AG09309 (cell line): ENCODE measurements around the gene LHFPL3.

Experiments
- DNase-seq: peaks from one replicate; pipeline ENCODE4 v3.0.0-alpha.2; 2010; ENCODE audit warnings: low read depth
- H3K4me3 ChIP-seq: 2 replicates; pipeline ENCODE4 v1.5.1; 2011; ENCODE audit warnings: mild to moderate bottlenecking, low read depth, low read length, moderate library complexity; ENCODE audit not compliant: control insufficient read depth
- TF ChIP-seq, protein P1 (sequence below): IDR thresholded peaks from 2 replicates; pipeline ENCODE4 v1.5.1; 2011; ENCODE audit warnings: mild to moderate bottlenecking, low read depth, low read length, inconsistent platforms; ENCODE audit not compliant: insufficient read depth, control insufficient read depth; ENCODE audit errors: missing control alignments

LHFPL3 gene

DNA sequence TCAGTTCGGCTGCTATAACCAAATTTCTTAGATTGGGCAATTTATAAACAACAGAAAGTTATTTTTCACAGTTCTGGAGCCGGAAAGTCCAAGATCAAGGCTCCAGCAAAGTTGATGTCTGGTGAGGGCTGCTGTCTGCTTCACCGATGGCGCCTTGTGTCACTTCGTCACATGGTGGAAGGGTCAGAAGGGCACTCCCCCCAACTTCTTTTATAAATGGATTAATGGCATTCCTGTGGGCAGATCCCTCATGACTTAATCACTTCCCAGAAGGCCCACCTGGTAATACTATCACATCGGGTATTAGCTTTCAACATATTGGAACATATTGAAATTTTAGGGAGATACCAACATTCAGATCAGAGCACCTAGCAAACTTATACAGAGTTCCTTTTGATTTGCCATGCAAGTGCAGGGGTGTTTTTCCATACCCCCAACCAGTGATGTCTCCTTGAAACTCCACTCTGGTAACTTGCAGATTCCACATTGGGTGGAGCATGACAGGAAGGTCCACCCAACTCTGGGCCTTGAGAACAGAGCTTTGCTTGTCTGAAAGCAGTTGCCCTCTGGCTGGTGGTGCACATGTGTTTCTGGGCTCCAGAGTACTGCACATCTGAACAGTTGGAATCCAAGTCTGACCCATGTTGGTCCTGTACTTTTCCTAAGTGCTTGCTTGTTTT, 600.5 kb downstream of the LHFPL3 start:
- H3K4me3 ChIP-seq: no peak overlapping the region
- no peak for DNase-seq
- TF ChIP-seq, protein P1, sequence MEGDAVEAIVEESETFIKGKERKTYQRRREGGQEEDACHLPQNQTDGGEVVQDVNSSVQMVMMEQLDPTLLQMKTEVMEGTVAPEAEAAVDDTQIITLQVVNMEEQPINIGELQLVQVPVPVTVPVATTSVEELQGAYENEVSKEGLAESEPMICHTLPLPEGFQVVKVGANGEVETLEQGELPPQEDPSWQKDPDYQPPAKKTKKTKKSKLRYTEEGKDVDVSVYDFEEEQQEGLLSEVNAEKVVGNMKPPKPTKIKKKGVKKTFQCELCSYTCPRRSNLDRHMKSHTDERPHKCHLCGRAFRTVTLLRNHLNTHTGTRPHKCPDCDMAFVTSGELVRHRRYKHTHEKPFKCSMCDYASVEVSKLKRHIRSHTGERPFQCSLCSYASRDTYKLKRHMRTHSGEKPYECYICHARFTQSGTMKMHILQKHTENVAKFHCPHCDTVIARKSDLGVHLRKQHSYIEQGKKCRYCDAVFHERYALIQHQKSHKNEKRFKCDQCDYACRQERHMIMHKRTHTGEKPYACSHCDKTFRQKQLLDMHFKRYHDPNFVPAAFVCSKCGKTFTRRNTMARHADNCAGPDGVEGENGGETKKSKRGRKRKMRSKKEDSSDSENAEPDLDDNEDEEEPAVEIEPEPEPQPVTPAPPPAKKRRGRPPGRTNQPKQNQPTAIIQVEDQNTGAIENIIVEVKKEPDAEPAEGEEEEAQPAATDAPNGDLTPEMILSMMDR: no peak

DNA sequence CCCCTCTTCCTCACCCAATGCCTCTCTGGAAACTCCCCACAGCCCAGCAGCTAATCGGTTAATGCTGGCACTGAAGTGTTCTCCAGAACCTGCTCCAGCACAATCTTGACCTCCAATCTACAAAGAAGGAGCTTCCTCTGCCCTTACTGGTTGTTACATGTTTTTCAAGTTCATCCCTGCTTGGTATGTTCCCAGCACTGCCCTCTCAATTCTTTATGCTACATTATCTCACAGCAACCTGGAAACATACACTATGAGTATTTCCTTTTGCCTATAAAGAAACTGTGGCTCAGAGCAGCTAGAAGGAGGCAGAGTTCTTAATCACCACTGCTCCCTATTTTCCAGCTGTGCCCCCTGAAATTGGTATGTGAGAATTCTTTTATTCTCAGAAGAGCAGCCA, 601.5 kb downstream of the LHFPL3 start:
- no peak overlapping the region for H3K4me3 ChIP-seq
- no peak for DNase-seq
- TF ChIP-seq, protein P1: no peak

DNA sequence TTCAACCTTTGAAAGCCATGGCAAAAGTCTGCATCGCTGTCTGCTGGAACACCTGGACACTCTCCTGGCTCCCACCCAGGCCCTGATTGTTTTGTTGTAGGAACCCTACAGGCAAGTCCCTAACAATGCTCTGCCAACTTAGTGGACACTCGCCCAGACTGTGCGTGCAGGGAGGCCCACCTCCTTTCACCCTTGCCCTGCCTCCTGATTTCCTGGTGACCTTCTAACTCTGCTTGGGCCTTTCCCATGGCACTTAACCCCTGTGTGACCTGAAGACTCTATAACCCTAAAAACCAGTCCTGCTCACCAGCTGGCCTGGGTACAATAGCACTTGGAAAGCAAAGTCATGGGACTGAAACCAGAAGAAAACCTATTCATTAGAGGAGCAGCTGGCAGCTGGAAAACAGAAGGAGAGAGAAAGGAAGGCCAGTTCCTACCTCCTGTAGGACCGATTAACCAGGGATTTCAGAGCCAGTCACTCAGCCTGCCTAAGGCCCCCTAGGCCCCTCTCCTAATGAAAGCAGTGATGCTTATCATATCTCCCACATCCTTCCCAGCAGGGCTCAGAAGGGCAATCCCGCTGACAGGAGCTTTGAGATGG, 602.9 kb downstream of the LHFPL3 start:
- DNase-seq: no peak
- H3K4me3 ChIP-seq: no peak overlapping the region
- TF ChIP-seq, protein P1: no peak

DNA sequence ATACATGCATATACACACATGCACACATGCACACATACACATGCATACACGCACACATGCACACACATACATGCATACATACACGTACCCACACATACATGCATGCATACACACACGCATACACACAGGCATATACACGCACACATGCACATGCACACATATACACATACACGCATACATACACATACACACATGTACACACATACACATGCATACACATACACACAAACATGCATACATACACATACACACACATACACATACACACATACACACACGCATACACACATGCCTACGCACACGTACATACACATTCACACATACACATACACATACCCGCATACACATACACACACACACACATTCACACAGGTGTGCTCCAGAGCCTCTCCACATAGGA, 604.6 kb downstream of the LHFPL3 start:
- H3K4me3 ChIP-seq: no peak overlapping the region
- no peak for DNase-seq
- TF ChIP-seq, protein P1: no peak

DNA sequence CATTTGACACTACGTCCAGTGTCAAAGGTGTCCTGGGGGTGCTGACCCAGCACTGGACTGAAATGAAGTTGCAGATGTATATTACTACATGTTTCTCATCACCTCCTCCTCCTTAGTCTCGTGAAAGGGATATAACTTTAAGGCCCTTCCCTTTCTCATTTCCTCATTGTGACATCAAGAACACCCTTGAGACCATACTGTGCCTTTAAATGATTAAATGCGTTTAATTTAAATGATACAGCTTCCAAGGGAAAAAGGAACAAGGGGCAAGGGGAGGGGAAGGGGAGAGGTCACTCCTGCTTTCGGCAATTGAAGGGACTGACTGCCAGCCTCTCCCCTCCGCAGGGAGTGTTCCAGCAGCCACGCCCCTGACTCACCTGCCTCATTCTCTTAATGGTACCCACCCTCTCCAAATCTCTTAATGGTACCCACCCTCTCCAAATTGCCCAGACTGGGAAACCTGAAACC, 605.2 kb downstream of the LHFPL3 start:
- TF ChIP-seq, protein P1: no peak
- DNase-seq: no peak

DNA sequence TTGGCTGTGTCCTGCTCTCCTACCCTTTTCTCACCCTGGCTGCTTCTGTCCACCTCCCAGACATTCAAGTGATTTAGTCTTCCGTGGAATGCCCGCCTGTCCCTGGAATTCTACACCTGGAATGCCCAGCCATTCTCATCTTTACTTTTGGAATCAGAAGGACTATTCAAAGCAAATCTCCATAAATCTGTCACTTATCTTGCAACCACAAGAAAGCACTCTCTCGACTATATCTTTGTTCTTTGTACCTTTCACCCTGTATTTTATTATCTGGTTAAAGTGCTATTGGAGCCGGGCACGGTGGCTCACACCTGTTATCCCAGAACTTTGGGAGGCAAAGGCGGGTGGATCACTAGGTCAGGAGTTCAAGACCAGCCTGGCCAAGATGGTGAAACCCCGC, 606.3 kb downstream of the LHFPL3 start:
- TF ChIP-seq, protein P1: no peak

More for the DNA sequence above, 605.2 kb downstream of the LHFPL3 start:
- H3K4me3 ChIP-seq: no peak overlapping the region

More for the DNA sequence above, 606.3 kb downstream of the LHFPL3 start:
- H3K4me3 ChIP-seq: no peak overlapping the region
- no peak for DNase-seq
